ENCODE data around the gene ATP1B1. TPM values are rescaled to one million over a fixed set of nuclear protein-coding genes. Genes with fewer than 3 reads are reported as not detected.

The ATP1B1 gene
- total RNA-seq, 1 donor from 2014 or later, result 30.7 TPM

DNA sequence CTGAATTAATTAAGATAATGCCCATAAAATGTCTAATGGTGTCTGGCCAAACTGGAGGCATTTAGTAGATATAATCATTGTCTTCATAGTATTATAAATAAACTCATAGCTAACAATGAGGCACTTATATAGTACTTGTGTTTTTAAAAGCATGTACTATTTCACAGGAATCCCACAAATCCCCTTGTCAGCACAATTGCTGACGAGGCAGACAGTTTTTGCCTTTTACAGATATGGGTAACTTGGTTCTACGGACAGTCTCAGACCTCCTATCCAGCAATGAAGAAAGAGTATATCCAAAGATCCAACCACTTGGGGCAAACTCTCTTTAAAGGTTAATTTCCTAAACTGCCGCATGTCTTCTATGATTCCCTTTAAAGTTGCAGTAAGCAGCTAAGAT lies 73.7 kb downstream of the ATP1B1 start:
- Histone ChIP-seq H3K4me2 (no peak overlapping the region), H2AFZ (replicated peaks) (no peak overlapping the region), H3K27ac (no peak overlapping the region), H3F3A (ENCODE audit: low read depth) (no peaks in the 10 kb centered on the region), H3K4me1 (no peaks in the 10 kb centered on the region), H3K9ac (no peak overlapping the region), H4K20me1 (ENCODE audit: low read depth) (no peaks in the 10 kb centered on the region), H3K36me3 (no peaks in the 10 kb centered on the region), H3K4me3 (no peak overlapping the region), H3K9me3 (ENCODE audit: low read depth) (no peaks in the 10 kb centered on the region), H3K79me2 (ENCODE audit: low read depth) (no peaks in the 10 kb centered on the region), H3K27me3 (no peaks in the 10 kb centered on the region)
- Mint-ChIP-seq H3K9me3 (no peaks in the 10 kb centered on the region), H3K36me3 (no peaks in the 10 kb centered on the region), H3K27me3 (ENCODE audit: insufficient read depth, low read depth) (no peaks in the 10 kb centered on the region), H3K27ac (no peak overlapping the region), H3K4me3 (no peak overlapping the region), H3K4me1 (no peaks in the 10 kb centered on the region)
- no peak for DNase-seq (ENCODE audit: low spot score)
- TF ChIP-seq, protein P1, sequence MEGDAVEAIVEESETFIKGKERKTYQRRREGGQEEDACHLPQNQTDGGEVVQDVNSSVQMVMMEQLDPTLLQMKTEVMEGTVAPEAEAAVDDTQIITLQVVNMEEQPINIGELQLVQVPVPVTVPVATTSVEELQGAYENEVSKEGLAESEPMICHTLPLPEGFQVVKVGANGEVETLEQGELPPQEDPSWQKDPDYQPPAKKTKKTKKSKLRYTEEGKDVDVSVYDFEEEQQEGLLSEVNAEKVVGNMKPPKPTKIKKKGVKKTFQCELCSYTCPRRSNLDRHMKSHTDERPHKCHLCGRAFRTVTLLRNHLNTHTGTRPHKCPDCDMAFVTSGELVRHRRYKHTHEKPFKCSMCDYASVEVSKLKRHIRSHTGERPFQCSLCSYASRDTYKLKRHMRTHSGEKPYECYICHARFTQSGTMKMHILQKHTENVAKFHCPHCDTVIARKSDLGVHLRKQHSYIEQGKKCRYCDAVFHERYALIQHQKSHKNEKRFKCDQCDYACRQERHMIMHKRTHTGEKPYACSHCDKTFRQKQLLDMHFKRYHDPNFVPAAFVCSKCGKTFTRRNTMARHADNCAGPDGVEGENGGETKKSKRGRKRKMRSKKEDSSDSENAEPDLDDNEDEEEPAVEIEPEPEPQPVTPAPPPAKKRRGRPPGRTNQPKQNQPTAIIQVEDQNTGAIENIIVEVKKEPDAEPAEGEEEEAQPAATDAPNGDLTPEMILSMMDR (IDR thresholded peaks at IDR 0.05), result no peak
- TF ChIP-seq EZH2 (IDR thresholded peaks at IDR 0.05), result no peak

Small RNAs within 50 kb of the gene (small RNA-seq; reads per million reads assigned to genes)
- gene RNA5SP66, result not detected
